Gastroesophageal sphincter (tissue), 3 donors: ENCODE data around the gene APBB3.

Experiments used
- EP300 ChIP-seq: sonication (generic); formaldehyde crosslinking; IDR thresholded peaks from one replicate; pipeline ENCODE4 v1.6.1; 2017; ENCODE audit warnings: antibody characterized with exemption, mild to moderate bottlenecking
- POLR2A ChIP-seq, 2 donors: fragments of 450-650 bp; IDR thresholded peaks; one replicate each; pipeline ENCODE4 v1.6.1; 2017; ENCODE audit warnings: antibody characterized with exemption in 2 of 2, mild to moderate bottlenecking in 2 of 2, moderate library complexity in 1 of 2
- POLR2AphosphoS5 ChIP-seq: sonication (generic); formaldehyde crosslinking; IDR thresholded peaks from one replicate; pipeline ENCODE4 v1.6.1; 2017; ENCODE audit warnings: antibody characterized with exemption
- TF ChIP-seq, protein P1 (sequence below), 4 experiments: fragments of 200-600 bp in 2 of 4; fragments of 450-650 bp in 2 of 4; sonication (generic) in 1 of 4; IDR thresholded peaks; one replicate each; pipeline ENCODE4 v1.5.1; 2017 to 2019; ENCODE audit warnings: antibody characterized with exemption in 4 of 4, mild to moderate bottlenecking in 2 of 4, moderate library complexity in 2 of 4

DNA sequence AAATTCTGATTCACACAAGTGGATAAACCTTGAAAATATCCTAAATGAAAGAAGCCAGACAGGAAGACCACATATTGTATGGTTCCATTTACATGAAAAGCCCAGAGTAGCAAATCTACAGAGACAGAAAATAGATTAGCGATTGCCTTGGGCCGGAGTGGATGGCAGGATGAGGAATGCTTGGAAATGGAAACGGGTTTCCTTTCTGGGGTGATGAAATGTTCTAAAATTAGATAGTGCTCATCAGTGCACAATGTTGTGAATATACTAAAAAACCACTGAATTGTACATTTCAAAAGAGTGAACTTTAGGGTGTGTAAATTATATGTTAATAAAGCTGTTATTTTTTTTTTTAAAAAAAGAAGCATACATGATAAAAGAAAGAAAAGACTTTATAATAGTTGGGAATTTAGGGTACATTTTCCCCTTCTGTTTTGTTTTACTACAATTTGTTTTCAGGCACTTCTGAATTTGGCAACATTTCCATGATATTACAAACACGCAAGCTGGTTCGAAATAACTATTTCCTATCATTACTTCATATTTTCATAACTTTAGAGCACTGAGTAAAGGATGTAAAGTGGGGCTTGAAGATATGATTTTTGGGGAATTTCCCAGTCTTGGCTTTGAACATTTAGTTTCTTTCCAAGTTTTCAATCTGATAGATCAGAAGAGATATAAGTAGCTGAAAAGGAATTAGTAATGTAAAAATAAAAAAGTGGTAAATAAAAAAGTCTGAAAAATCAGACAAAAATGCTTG, 24.1 kb upstream of the APBB3 start:
- no peak for TF ChIP-seq POLR2A (IDR thresholded peaks at IDR 0.05)
- TF ChIP-seq, protein P1, sequence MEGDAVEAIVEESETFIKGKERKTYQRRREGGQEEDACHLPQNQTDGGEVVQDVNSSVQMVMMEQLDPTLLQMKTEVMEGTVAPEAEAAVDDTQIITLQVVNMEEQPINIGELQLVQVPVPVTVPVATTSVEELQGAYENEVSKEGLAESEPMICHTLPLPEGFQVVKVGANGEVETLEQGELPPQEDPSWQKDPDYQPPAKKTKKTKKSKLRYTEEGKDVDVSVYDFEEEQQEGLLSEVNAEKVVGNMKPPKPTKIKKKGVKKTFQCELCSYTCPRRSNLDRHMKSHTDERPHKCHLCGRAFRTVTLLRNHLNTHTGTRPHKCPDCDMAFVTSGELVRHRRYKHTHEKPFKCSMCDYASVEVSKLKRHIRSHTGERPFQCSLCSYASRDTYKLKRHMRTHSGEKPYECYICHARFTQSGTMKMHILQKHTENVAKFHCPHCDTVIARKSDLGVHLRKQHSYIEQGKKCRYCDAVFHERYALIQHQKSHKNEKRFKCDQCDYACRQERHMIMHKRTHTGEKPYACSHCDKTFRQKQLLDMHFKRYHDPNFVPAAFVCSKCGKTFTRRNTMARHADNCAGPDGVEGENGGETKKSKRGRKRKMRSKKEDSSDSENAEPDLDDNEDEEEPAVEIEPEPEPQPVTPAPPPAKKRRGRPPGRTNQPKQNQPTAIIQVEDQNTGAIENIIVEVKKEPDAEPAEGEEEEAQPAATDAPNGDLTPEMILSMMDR (IDR thresholded peaks at IDR 0.05) = no peak
- TF ChIP-seq EP300 = no peak
- no peak for TF ChIP-seq POLR2AphosphoS5
